HG03520 (cell line): ENCODE data around the gene MAGI2.

Experiments used
- ATAC-seq: cut with Tn5 transposase; IDR thresholded peaks from one replicate; pipeline ENCODE4 v1.9.1; 2021; ENCODE audit warnings: mild to moderate bottlenecking, moderate library complexity; ENCODE audit not compliant: unreplicated experiment

The MAGI2 gene

GRCh38 chr7:79453558-79454360, at the start of gene MAGI2:
TSS of gene MAGI2 (minus strand) at chr7:79453667. CDS start at chr7:79453320, 347 bp downstream.
- no peak for ATAC-seq

DNA sequence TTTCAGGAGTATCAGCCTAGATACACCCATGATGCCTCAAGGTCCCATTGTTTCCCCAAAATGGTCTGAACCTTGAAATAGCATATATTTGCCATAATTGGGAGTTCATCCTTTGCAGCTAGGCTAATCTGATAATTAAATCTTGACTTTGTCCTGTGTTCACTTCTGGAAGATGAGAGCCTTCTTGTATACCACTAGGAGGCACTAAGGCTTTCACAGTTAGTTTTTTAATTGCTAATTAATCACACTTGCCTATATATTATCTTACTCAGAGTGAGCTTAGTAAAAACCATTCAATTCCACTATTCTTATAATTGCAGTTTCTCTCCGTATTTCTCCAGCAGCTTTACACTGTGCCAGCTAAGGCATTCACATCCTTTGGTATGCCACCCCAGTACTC, 48.7 kb upstream of the MAGI2 start:
- ATAC-seq, result no peak

GRCh38 chr7:79500759-79501158, 47.3 kb upstream of the MAGI2 start:
- no peak for ATAC-seq

GRCh38 chr7:79497728-79498127, 44.3 kb upstream of the MAGI2 start:
- ATAC-seq, result no peak

DNA sequence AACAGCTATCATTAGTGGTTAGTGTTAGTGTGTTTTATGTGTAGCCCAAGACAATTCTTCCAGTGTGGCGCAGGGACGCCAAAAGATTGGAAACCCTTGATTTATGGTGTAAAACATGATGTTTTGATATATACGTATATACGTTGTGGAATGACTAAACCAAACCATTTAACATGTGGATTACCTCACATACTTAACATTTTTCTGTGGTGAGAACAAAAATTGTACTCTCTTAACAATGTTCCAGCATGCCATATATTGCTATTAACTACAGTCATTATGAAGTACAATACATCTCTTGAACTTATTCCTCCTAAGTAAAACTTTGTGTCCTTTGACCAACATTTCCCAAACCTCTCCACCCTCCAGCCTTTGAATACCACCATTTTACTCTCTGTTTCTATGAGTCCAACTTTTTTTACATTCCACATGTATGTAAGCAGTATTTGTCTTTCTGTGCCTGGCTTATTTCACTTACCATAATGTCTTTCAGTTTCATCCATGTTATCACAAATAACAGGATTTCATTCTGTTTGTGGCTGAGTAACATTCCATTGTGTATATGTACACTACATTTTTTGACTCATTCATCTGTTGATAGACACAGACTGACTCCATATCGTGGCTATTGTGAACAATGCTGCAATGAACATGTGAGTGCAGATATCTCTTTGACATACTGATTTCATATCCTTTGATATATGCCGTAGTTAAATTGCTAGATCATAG, 42.2 kb upstream of the MAGI2 start:
- ATAC-seq, result no peak

- no peak for ATAC-seq
Observed at GRCh38 chr7:79494046-79494445, 40.6 kb upstream of the MAGI2 start.

DNA sequence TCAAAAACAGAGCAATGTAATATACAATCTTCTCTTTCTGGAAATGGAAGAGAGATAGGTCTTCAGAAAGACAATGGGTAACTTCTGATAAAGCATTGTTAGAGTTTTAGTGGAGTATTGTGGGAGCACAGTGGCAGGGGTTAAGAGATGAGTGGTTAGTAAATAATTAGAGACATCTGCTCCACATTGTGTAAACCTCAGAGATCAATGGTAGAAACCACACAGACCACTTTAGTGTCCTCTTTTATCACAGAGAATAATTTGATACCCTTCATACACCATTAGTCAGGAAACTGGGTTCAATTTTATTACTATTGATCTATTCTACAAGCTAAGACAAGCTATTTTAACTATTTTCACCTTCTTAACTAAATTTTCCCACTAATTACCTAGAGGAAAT, 35.9 kb upstream of the MAGI2 start:
- no peak for ATAC-seq

GRCh38 chr7:79478386-79478785, 24.9 kb upstream of the MAGI2 start:
- ATAC-seq, result no peak

GRCh38 chr7:79475455-79475854, 22.0 kb upstream of the MAGI2 start:
- ATAC-seq, result no peak

DNA sequence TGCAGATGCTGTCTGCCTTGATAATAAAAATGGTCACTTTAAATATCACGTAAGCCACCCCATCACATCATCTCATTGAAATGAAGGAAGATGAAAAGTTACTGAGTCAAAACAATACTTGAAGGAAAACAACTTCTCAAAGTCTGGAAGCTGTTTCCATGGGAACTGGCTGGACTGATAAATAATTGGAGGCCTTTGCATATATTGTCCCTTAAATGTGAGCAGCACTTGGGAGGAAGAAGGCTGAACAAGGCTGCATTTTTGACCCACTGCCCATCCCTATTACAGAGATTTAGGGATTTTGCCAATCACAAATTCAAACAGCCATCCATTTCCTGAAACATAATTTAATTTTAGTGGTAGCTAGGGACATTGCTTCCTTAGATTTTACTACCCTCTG, 18.2 kb upstream of the MAGI2 start:
- ATAC-seq, result no peak

DNA sequence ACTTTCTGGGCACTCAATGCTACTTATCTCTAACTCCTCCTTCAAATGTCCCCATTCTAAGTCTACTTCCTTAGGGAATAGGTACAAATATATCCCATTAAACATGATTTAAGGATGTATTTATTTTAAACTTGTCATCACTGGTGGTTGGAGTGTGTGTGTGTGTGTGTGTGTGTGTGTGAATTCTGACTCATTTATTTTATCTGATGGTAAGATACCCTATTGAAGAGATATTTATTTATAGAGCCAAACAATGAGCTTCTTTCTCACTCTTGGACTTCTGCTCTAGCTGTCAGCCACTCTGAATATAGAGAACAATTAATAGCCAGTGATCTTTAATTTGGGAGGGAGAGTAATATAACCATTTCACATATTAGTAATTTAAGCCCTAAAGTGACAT, 17.8 kb upstream of the MAGI2 start:
- no peak for ATAC-seq

GRCh38 chr7:79465551-79465950, 12.1 kb upstream of the MAGI2 start:
- no peak for ATAC-seq

- ATAC-seq, result no peak
Observed at GRCh38 chr7:79464051-79464450, 10.6 kb upstream of the MAGI2 start.

GRCh38 chr7:79462390-79462789, 8.9 kb upstream of the MAGI2 start:
- no peak for ATAC-seq

DNA sequence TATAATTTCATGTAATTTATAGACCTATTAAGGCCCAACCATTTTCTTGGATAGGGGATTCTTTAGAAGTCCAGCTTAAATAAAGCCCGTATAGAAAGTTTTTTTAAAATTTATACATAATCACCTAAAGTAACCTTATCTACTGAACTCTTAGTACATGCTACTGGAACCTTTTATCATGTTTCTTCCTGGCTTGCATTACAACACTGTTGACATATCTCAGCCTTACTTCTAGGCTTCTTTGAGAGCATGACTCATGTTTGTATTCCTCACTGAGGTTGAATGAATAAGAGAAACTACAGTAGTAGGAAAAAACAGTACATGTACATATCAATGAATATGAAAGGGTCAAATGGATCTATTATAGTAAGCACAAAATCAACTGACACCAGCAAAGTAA, 8.2 kb upstream of the MAGI2 start:
- no peak for ATAC-seq

- no peak for ATAC-seq
Observed at GRCh38 chr7:79459381-79459780, 5.9 kb upstream of the MAGI2 start.

GRCh38 chr7:79458796-79459195, 5.3 kb upstream of the MAGI2 start:
- ATAC-seq, result no peak

DNA sequence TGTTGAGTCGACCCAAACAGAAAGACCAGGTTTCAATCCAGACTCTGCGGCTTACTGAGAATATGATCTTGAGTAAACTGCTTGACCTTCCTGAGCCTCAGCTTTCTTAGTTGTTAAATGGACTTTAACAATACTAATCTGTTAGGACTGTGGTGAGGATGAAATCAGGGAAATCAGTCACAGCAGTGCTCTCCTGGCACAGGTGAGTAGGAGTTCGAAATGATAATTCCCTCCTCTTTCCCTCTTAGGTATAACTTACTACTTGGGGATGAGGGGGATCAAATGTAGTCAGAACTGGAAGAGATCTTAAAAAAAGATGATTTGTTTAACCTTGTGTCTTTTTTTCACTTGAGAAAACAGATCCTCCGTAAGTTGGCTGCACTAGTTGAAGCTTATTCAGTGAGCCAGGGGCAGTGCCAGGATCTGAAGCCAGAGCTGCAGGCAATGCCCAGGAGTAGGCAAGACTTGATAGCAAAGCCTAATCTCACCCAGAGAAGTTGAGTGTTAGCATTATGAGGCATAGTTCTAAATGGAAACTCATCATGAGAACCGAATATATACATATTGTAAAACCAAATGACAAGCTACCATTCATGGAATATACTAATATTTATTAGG, 1.8 kb upstream of the MAGI2 start:
- no peak for ATAC-seq

GRCh38 chr7:79454361-79454960, 994 bp upstream of the MAGI2 start:
- no peak for ATAC-seq

- no peak for ATAC-seq
Observed at GRCh38 chr7:79453266-79453557, 255 bp downstream of the MAGI2 start.

GRCh38 chr7:79452495-79453265, 787 bp downstream of the MAGI2 start:
- no peak for ATAC-seq
